Neural cell (in vitro differentiated cells): ENCODE measurements around the gene GIMD1.

ENCODE experiments used
- EZH2 ChIP-seq: fragments of 200-600, 300-800 bp; shearing (Covaris generic), sonication (generic); IDR thresholded peaks from 2 replicates; pipeline ENCODE4 v1.6.1; 2014; ENCODE audit warnings: antibody characterized with exemption, low read length, borderline replicate concordance, mild to moderate bottlenecking; ENCODE audit not compliant: insufficient read depth, poor library complexity, severe bottlenecking
- REST ChIP-seq: IDR thresholded peaks from 2 replicates; pipeline ENCODE4 v1.6.1; 2012; ENCODE audit warnings: borderline replicate concordance
- TF ChIP-seq, protein P1 (sequence below): fragments of 450-650 bp; IDR thresholded peaks from 2 replicates; pipeline ENCODE4 v1.5.1; 2014; ENCODE audit warnings: antibody characterized with exemption, mild to moderate bottlenecking, moderate library complexity; ENCODE audit not compliant: poor library complexity, severe bottlenecking

GRCh38 chr4:106343865-106344646 lies 24.5 kb downstream of the GIMD1 start:
- TF ChIP-seq, protein P1, sequence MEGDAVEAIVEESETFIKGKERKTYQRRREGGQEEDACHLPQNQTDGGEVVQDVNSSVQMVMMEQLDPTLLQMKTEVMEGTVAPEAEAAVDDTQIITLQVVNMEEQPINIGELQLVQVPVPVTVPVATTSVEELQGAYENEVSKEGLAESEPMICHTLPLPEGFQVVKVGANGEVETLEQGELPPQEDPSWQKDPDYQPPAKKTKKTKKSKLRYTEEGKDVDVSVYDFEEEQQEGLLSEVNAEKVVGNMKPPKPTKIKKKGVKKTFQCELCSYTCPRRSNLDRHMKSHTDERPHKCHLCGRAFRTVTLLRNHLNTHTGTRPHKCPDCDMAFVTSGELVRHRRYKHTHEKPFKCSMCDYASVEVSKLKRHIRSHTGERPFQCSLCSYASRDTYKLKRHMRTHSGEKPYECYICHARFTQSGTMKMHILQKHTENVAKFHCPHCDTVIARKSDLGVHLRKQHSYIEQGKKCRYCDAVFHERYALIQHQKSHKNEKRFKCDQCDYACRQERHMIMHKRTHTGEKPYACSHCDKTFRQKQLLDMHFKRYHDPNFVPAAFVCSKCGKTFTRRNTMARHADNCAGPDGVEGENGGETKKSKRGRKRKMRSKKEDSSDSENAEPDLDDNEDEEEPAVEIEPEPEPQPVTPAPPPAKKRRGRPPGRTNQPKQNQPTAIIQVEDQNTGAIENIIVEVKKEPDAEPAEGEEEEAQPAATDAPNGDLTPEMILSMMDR: no peak
- no peak for TF ChIP-seq REST
- no peak for TF ChIP-seq EZH2
